GM18520 (cell line): ENCODE measurements around the gene TPPP3.
"Not testable (repeated sequence)": the region's sequence is repeated elsewhere in the genome, so short reads cannot be mapped to it uniquely, and the experiment has no call there.

Experiments used
- ATAC-seq: cut with Tn5 transposase; IDR thresholded peaks from one replicate; pipeline ENCODE4 v1.9.1; 2021; ENCODE audit not compliant: unreplicated experiment

Gene TPPP3

DNA sequence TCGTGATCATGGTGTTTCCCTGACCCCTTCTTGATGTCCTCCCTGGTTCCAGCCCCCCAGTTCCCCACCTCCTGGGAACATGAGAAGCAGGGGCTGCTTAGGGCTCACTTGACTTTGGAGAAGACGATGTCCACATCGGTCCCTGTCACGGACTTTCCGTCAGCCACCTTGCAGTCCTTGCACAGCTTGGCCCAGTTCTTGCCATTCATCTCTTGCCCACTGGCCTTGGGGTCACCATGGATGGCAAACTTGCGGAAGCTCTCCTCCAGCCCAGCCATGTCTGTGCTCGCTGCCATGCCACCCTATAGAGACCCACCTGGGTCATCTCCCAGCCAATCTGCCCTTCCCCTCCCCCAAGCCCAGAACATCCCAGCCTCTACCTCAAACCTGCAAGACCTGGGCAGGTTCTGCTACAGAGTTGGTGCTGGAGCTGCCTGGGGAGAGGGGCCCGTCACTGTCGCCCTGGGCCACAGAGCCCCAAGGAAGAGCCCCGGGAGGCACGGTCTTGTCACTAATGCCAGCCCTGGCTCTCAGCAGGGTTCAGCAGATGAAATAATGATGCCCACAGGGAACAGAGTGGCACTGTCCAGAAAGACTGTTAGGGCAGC lies 2.4 kb downstream of the TPPP3 start:
- no peak for ATAC-seq

DNA sequence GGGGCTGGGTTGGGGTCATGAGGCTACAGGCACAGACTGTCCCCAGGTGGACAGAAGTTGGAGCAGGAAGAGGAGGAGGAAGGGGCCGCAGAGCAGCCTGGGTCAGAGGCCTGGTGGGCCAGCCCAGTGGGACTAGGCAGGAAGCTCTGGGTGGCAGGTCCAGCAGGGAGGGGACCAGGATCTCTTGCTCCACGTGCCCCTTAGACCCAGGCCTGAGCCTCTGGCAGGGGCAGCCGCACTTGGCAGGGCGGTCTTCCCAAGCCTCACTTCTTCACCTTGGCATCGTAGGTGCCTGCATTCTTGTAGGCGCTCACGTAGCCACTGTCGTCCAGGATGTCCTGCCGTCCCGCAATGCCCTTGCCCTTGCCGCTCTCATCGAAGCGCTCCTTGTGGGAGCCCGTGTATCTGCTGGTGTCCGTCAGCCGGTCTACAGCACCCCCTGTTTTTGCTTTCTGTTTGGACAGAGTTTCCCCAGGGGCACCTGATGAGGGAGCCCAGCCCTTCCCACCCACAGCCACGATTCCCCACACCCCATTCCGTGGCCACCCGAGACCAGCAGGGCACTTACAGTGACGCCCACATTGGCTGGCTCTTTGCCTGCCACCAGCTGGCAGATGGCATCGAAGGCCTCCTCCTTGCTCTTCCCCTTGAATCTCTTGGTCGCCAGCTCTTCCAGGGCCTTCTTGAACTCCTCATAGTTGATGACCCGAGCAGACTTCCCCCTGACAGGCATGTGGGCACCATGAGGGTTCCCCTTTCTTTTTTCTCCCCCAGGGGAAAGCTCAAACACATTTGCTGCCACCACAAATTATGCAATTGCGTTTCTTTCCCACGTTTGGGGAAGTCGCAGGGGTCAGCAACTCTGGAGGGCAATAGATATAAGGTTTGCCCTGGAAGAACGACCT lies 3.1 kb downstream of the TPPP3 start:
- no peak for ATAC-seq

- no peak for ATAC-seq
These were observed 4.7 kb downstream of the TPPP3 start for GRCh38 chr16:67388591-67388990.

GRCh38 chr16:67388191-67388590 lies 5.1 kb downstream of the TPPP3 start:
- no peak for ATAC-seq

GRCh38 chr16:67387479-67388079 lies 5.7 kb downstream of the TPPP3 start:
- no peak for ATAC-seq

GRCh38 chr16:67386861-67387455 lies 6.3 kb downstream of the TPPP3 start:
- ATAC-seq: no peak

GRCh38 chr16:67384778-67385510 lies 8.4 kb downstream of the TPPP3 start:
- no peak for ATAC-seq

- no peak for ATAC-seq
These were observed 10.0 kb downstream of the TPPP3 start for GRCh38 chr16:67383284-67383683.

DNA sequence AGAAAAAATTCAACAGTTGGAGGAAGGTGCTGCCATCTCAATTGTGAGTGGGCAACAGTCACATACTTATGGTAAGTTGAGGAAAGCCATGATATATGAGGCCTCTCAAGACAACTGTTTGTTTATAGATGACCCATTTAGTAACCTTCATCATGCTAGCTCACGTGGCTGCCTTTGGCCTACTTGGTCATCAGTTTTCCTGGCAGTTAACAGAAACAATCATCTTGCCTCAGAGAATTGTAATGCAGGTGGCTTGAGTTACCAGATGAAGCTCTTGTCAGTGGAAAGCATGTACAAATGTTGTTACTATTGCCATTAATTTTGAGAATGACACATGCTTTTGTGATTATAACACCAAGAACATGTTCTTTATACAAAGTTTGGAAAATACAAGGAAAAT lies 14.7 kb downstream of the TPPP3 start:
- ATAC-seq: no peak

DNA sequence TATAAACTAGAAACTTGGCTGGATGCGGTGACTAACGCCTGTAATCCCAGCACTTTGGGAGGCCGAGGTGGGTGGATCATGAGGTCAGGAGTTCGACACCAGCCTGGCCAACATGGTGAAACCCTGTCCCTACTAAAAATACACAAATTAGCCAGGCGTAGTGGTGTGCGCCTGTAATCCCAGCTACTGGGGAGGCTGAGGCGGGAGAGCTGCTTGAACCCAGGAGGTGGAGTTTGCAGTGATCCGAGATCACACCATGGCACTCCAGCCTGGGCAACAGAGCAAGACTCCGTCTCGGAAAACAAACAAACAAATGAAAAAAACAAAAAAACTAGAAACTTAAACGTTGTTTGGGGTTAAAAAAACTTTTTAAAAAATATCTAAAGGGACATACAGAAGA lies 17.3 kb downstream of the TPPP3 start:
- ATAC-seq: not testable (repeated sequence)

- no peak for ATAC-seq
These were observed 20.6 kb downstream of the TPPP3 start for GRCh38 chr16:67372664-67373063.

GRCh38 chr16:67370661-67371060 lies 22.6 kb downstream of the TPPP3 start:
- no peak for ATAC-seq

DNA sequence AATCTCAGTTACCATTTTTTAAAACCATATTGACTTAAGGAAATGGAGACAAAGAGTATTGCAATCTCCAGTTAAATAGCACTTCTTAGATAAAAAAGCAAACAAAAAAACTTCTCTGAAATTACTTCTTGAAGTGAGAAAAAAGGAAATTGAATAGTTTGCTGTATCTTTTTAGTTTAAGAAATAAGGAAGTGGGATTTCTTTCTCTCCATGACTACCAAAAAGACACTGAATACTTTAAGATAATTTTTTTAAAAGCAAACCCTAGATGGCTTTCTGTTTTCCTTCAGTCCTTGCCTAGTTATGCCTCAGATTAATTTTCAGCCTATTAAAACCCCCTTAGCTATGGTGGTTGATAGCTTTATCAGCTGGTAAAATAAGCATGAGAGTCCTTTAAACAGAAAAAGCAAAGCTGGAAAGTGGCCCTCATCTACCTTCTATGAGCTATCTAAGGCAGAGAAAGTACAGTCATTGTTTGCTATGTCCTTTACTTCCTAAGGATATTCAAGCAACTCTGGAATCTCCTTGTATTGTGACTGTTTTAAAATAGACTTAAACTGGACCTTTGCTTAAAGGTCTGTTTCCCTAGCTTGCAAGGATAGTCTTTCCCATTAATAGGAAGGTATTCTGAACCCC lies 28.6 kb downstream of the TPPP3 start:
- ATAC-seq: no peak

DNA sequence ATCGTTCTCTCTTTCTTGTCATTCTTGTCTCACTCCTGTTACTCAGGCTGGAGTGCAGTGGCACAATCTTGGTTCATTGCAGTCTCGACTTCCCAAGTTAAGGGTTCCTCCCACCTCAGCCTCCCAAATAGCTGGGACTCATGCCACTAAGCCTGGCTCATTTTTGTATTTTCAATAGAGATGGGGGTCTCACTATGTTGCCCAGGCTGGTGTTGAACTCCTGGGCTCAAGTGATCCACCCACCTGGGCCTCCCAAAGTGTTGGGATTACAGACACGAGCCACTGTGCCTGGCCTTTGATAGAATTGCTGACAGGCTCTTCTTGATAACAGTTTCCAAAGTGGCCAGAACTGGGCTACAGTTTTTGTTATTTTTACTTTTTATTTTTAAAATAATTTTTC lies 32.3 kb downstream of the TPPP3 start:
- no peak for ATAC-seq

GRCh38 chr16:67359540-67360269 lies 33.6 kb downstream of the TPPP3 start:
- not testable (repeated sequence) for ATAC-seq

- ATAC-seq: no peak
These were observed 35.7 kb downstream of the TPPP3 start for GRCh38 chr16:67357561-67357960.

DNA sequence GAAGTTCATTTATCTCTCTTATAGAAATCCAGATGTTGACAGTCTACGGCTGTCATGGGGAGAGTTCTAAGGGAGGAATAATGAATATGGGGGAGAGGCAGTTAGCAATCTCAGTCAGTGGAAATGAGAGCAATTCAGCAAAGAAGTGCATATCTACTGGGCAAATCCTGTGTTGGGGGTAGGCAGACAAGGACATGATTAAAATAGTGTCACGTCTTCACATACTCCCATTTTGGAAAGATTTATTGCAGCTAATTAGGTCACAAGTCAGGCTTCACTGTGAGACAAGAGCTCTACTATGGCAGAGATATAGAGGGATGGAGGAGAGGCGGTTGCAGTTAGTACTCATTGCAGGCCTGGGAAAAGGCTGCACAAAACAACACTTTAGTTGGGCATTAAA lies 36.9 kb downstream of the TPPP3 start:
- no peak for ATAC-seq

DNA sequence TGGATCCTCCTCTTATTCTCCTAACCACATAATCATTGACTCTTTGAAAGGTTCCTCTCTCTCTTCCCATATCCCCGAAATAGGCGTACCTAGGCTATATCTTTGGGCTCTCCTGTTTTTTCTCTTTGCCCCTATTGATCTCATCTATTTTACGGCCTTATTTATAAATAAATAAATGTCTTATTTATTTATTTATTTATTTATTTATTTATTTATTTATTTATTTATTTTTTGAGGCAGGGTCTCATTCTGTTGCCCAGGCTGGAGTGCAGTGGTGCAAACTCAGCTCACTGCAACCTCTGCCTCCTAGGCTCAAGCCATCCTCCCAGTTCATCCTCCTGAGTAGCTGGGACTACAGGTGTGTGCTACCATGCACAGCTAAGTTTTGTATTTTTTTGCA lies 40.8 kb downstream of the TPPP3 start:
- not testable (repeated sequence) for ATAC-seq

DNA sequence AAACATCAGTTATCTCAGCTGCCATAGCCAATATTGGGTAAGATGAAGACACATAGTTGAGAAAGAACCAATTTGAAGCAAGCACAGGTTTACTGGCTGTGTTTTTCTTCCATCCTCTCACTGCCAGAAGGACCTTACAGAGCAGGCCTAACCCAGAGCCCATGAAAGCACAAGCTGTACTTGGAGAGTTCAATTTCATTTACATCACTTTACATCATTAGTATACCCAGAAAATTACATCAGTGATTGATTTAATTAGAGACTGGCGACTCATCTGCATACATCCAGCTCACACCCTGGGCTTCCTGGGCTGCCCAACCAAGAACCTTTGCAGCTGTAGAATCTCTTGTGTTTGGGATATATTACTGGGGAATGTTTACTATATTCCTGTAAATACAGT lies 43.0 kb downstream of the TPPP3 start:
- no peak for ATAC-seq

GRCh38 chr16:67349172-67349571 lies 44.1 kb downstream of the TPPP3 start:
- ATAC-seq: no peak
